ENCODE results near the gene CASTOR2.
"Not testable (repeated sequence)": the region's sequence is repeated elsewhere in the genome, so short reads cannot be mapped to it uniquely, and the experiment has no call there.

DNA sequence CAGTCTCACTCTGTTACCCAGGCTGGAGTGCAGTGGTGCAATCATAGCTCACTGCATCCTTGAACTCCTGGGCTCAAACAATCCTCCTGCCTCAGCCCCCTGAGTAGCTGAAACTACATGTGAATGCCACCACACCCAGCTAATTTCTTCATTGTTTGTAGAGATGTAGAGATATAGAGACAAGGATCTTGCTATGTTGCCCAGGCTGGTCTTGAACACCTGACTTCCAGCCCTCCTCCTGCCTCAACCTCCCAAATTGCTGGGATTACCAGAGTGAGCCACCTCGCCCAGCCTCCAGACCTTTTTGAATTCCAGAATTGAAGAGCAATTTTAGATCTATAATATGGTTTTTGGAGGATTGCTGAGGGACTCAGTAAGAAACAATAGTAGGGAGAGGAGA lies 40.9 kb upstream of the CASTOR2 start:
- not testable (repeated sequence) for TF ChIP-seq GTF2F1 (IDR thresholded peaks at IDR 0.05; ENCODE audit: borderline replicate concordance, low read depth, low read length); SP1 (IDR thresholded peaks at IDR 0.05; ENCODE audit: low read depth, low read length); SRF (IDR thresholded peaks at IDR 0.05; ENCODE audit: low read depth, low read length); SUZ12 (IDR thresholded peaks at IDR 0.05; ENCODE audit: low read length); RAD21 (IDR thresholded peaks at IDR 0.05 in 1 of 2, conservative IDR thresholded peaks at IDR 0.05 in 1 of 2; ENCODE audit: low read depth in 2 of 2, low read length in 2 of 2); SIN3A (conservative IDR thresholded peaks at IDR 0.05 in 1 of 2, IDR thresholded peaks at IDR 0.05 in 1 of 2; ENCODE audit: low read depth in 1 of 2, low read length in 2 of 2); TAF1 (IDR thresholded peaks at IDR 0.05; ENCODE audit: low read depth, low read length)
- TF ChIP-seq, protein P1, sequence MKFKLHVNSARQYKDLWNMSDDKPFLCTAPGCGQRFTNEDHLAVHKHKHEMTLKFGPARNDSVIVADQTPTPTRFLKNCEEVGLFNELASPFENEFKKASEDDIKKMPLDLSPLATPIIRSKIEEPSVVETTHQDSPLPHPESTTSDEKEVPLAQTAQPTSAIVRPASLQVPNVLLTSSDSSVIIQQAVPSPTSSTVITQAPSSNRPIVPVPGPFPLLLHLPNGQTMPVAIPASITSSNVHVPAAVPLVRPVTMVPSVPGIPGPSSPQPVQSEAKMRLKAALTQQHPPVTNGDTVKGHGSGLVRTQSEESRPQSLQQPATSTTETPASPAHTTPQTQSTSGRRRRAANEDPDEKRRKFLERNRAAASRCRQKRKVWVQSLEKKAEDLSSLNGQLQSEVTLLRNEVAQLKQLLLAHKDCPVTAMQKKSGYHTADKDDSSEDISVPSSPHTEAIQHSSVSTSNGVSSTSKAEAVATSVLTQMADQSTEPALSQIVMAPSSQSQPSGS (IDR thresholded peaks at IDR 0.05; ENCODE audit: low read length) = not testable (repeated sequence)
- TF ChIP-seq, protein P2, sequence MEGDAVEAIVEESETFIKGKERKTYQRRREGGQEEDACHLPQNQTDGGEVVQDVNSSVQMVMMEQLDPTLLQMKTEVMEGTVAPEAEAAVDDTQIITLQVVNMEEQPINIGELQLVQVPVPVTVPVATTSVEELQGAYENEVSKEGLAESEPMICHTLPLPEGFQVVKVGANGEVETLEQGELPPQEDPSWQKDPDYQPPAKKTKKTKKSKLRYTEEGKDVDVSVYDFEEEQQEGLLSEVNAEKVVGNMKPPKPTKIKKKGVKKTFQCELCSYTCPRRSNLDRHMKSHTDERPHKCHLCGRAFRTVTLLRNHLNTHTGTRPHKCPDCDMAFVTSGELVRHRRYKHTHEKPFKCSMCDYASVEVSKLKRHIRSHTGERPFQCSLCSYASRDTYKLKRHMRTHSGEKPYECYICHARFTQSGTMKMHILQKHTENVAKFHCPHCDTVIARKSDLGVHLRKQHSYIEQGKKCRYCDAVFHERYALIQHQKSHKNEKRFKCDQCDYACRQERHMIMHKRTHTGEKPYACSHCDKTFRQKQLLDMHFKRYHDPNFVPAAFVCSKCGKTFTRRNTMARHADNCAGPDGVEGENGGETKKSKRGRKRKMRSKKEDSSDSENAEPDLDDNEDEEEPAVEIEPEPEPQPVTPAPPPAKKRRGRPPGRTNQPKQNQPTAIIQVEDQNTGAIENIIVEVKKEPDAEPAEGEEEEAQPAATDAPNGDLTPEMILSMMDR (IDR thresholded peaks at IDR 0.05; ENCODE audit: control extremely low read depth in 1 of 3, insufficient read depth in 1 of 3, low read depth in 1 of 3, low read length in 3 of 3) = not testable (repeated sequence)
- TF ChIP-seq, protein P3, sequence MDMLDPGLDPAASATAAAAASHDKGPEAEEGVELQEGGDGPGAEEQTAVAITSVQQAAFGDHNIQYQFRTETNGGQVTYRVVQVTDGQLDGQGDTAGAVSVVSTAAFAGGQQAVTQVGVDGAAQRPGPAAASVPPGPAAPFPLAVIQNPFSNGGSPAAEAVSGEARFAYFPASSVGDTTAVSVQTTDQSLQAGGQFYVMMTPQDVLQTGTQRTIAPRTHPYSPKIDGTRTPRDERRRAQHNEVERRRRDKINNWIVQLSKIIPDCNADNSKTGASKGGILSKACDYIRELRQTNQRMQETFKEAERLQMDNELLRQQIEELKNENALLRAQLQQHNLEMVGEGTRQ (IDR thresholded peaks at IDR 0.05; ENCODE audit: low read length) = not testable (repeated sequence)
